ENCODE measurements around the gene MCM7.

GRCh38 chr7:100100420-100101015 is 679 bp downstream of the MCM7 start:
- TF ChIP-seq CTCF (IDR thresholded peaks at IDR 0.05) (peak in 1 of 7 experiments; percentile 15), POLR2A (IDR thresholded peaks at IDR 0.05) (peak in 2 of 3 donors; percentile 39 to 61)
